HepG2 (cell line): Measurements from ENCODE around the gene IL17C. TPM values are rescaled to one million over a fixed set of nuclear protein-coding genes. Genes with fewer than 3 reads are reported as not detected.

ENCODE experiments used
- GATA4 ChIP-seq: sonication (generic); IDR thresholded peaks from 2 replicates; pipeline ENCODE4 v1.6.1; 2016; ENCODE audit warnings: antibody characterized with exemption, low read depth, borderline replicate concordance
- JDP2 ChIP-seq: sonication (generic); formaldehyde crosslinking; IDR thresholded peaks from 2 replicates; pipeline ENCODE4 v1.8.1; 2022; ENCODE audit warnings: missing genetic modification reagents, borderline replicate concordance
- KDM2A ChIP-seq: sonication (generic); formaldehyde crosslinking; IDR thresholded peaks from 2 replicates; pipeline ENCODE4 v1.4.0; 2020; ENCODE audit warnings: low read depth, missing genetic modification reagents, borderline replicate concordance
- NCOR1 ChIP-seq: fragments of 200-600 bp; sonication (generic); IDR thresholded peaks from 2 replicates; pipeline ENCODE4 v1.7.0; 2017; ENCODE audit warnings: antibody characterized with exemption, low read length, borderline replicate concordance
- RARG ChIP-seq: sonication (generic); formaldehyde crosslinking; IDR thresholded peaks from 2 replicates; pipeline ENCODE4 v1.4.0; 2020; ENCODE audit warnings: low read depth, mild to moderate bottlenecking, missing genetic modification reagents
- RXRB ChIP-seq: IDR thresholded peaks from 2 replicates; pipeline ENCODE4 v1.6.1; 2016; ENCODE audit warnings: borderline replicate concordance, missing genetic modification reagents, missing compliant biosample characterization
- SALL2 ChIP-seq: sonication (generic); formaldehyde crosslinking; IDR thresholded peaks from 2 replicates; pipeline ENCODE4 v1.8.1; 2023; ENCODE audit warnings: mild to moderate bottlenecking, missing genetic modification reagents, inconsistent platforms
- TBP ChIP-seq: sonication (generic); formaldehyde crosslinking; IDR thresholded peaks from 2 replicates; pipeline ENCODE4 v1.5.0; 2020; ENCODE audit warnings: missing genetic modification reagents
- U2AF2 ChIP-seq: fragments of 200-400 bp; formaldehyde crosslinking; IDR thresholded peaks from 2 replicates; pipeline ENCODE4 v1.6.1; 2017; ENCODE audit warnings: low read depth, mild to moderate bottlenecking, low read length
- ZBTB14 ChIP-seq: sonication (generic); formaldehyde crosslinking; IDR thresholded peaks from 2 replicates; pipeline ENCODE4 v1.4.0; 2020; ENCODE audit warnings: missing genetic modification reagents
- ZC3H4 ChIP-seq: sonication (generic); formaldehyde crosslinking; IDR thresholded peaks from 2 replicates; pipeline ENCODE4 v1.4.0; 2020; ENCODE audit warnings: missing genetic modification reagents, borderline replicate concordance
- ZMYM3 ChIP-seq: sonication (generic); formaldehyde crosslinking; IDR thresholded peaks from 2 replicates; pipeline ENCODE4 v1.5.1; 2020; ENCODE audit warnings: mild to moderate bottlenecking, missing genetic modification reagents
- ZNF275 ChIP-seq: sonication (generic); formaldehyde crosslinking; IDR thresholded peaks from 2 replicates; pipeline ENCODE4 v1.8.0; 2022; ENCODE audit warnings: missing genetic modification reagents, mild to moderate bottlenecking, inconsistent platforms, borderline replicate concordance
- ZNF30 ChIP-seq: sonication (generic); formaldehyde crosslinking; IDR thresholded peaks from 2 replicates; pipeline ENCODE4 v1.5.0; 2020; ENCODE audit warnings: mild to moderate bottlenecking, missing genetic modification reagents
- ZNF441 ChIP-seq: sonication (generic); formaldehyde crosslinking; IDR thresholded peaks from 2 replicates; pipeline ENCODE4 v1.7.0; 2021; ENCODE audit warnings: missing genetic modification reagents, borderline replicate concordance
- ZZZ3 ChIP-seq: sonication (generic); formaldehyde crosslinking; IDR thresholded peaks from 2 replicates; pipeline ENCODE4 v1.4.0; 2020; ENCODE audit warnings: missing genetic modification reagents, mild to moderate bottlenecking, borderline replicate concordance
- polyA plus RNA-seq, 8 experiments: library from polyadenylated mRNA; depleted of rRNA in 3 of 8; stranded (reverse) in 7 of 8; unstranded in 1 of 8; fragments of >200 nt; fragmentation: Illumina TruSeq in 4 of 8; extraction: Trizol in 4 of 8; gene quantifications; 2 replicates each; pipeline versions ENCODE4 v1.2.1 to v1.2.3, GENCODE V29; 2011 to 2016; ENCODE audit warnings: low read depth in 4 of 8, missing spikeins in 1 of 8, mixed read lengths in 1 of 8; ENCODE audit not compliant: insufficient read depth in 1 of 8
- total RNA-seq, 5 experiments: library from RNA; depleted of rRNA; stranded (reverse); fragments of >200 nt; fragmentation: Illumina TruSeq; extraction: Trizol; gene quantifications; 2 replicates each; pipeline ENCODE4 v1.2.3, GENCODE V29; 2016; ENCODE audit warnings: low read depth in 1 of 5
- TF ChIP-seq, protein P1 (sequence below): sonication (generic); formaldehyde crosslinking; IDR thresholded peaks from 2 replicates; pipeline ENCODE4 v1.9.0; 2021; ENCODE audit warnings: missing genetic modification reagents, borderline replicate concordance
- TF ChIP-seq, protein P2 (sequence below): sonication (generic); formaldehyde crosslinking; IDR thresholded peaks from 2 replicates; pipeline ENCODE4 v1.4.0; 2020; ENCODE audit warnings: missing genetic modification reagents
- TF ChIP-seq, protein P3 (sequence below): sonication (generic); formaldehyde crosslinking; IDR thresholded peaks from 2 replicates; pipeline ENCODE4 v1.5.1; 2020; ENCODE audit warnings: mild to moderate bottlenecking, missing genetic modification reagents, borderline replicate concordance

IL17C gene
- total and polyA plus RNA-seq, 2 of the 13 experiments (the other 11 are each of a cell fraction or from before 2014, with no cell fraction given) = not detected

DNA sequence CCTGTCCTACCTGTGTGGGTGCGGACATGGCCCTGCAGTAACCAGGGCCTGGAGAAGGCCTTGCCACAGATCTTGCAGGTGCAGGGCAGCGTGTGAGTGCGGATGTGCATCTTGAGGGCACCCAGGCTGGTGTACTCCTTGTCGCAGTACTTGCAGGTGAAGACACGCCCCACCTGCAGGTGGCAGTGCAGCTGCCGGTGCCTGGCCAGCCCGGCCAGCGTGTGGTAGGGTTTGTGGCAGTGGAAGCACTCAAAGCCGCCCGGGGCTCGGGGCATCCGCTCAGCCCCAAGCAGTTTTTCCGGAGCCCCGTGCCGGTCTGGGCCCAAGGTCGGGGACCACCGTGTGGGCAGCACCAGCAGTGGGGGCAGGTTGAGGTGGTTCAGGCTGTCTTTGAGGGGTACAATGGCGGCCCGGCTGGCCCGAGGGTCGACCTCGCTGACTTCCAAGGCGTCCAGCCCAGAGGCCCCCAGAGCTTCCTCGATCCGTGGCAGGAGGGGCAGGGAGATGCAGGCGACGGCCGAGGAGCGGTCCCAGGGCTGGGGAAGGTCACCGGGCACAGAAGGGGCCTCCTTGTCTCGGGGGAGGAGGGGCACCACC lies 42.8 kb downstream of the IL17C start (continued):
- TF ChIP-seq RXRB (CRISPR knock-in tag) (no peak; the same call in 1 of the 2 replicates), RARG (CRISPR knock-in tag) (no peak), ZC3H4 (no peak), ZZZ3 (no peak), SALL2 (0 out of 2 replicates have a peak, but pooled peaks have one; percentile 26), TBP (CRISPR knock-in tag) (no peak), U2AF2 (no peak), JDP2 (CRISPR knock-in tag) (no peak), ZNF30 (CRISPR knock-in tag) (no peak), ZNF275 (CRISPR knock-in tag) (0 out of 2 replicates have a peak, but pooled peaks have one; percentile 16), ZMYM3 (CRISPR knock-in tag) (no peak), ZNF441 (no peak), GATA4 (no peak), ZBTB14 (CRISPR knock-in tag) (no peak), NCOR1 (no peak; the same call in 1 of the 2 replicates), KDM2A (peak; percentile 97)
- TF ChIP-seq, protein P1, sequence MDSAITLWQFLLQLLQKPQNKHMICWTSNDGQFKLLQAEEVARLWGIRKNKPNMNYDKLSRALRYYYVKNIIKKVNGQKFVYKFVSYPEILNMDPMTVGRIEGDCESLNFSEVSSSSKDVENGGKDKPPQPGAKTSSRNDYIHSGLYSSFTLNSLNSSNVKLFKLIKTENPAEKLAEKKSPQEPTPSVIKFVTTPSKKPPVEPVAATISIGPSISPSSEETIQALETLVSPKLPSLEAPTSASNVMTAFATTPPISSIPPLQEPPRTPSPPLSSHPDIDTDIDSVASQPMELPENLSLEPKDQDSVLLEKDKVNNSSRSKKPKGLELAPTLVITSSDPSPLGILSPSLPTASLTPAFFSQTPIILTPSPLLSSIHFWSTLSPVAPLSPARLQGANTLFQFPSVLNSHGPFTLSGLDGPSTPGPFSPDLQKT (CRISPR knock-in tag) = no peak
- TF ChIP-seq, protein P2, sequence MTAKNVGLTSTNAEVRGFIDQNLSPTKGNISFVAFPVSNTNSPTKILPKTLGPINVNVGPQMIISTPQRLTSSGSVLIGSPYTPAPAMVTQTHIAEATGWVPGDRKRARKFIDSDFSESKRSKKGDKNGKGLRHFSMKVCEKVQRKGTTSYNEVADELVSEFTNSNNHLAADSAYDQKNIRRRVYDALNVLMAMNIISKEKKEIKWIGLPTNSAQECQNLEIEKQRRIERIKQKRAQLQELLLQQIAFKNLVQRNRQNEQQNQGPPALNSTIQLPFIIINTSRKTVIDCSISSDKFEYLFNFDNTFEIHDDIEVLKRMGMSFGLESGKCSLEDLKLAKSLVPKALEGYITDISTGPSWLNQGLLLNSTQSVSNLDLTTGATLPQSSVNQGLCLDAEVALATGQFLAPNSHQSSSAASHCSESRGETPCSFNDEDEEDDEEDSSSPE (CRISPR knock-in tag) = peak; percentile 32; the same call in 1 of the 2 replicates
- TF ChIP-seq, protein P3, sequence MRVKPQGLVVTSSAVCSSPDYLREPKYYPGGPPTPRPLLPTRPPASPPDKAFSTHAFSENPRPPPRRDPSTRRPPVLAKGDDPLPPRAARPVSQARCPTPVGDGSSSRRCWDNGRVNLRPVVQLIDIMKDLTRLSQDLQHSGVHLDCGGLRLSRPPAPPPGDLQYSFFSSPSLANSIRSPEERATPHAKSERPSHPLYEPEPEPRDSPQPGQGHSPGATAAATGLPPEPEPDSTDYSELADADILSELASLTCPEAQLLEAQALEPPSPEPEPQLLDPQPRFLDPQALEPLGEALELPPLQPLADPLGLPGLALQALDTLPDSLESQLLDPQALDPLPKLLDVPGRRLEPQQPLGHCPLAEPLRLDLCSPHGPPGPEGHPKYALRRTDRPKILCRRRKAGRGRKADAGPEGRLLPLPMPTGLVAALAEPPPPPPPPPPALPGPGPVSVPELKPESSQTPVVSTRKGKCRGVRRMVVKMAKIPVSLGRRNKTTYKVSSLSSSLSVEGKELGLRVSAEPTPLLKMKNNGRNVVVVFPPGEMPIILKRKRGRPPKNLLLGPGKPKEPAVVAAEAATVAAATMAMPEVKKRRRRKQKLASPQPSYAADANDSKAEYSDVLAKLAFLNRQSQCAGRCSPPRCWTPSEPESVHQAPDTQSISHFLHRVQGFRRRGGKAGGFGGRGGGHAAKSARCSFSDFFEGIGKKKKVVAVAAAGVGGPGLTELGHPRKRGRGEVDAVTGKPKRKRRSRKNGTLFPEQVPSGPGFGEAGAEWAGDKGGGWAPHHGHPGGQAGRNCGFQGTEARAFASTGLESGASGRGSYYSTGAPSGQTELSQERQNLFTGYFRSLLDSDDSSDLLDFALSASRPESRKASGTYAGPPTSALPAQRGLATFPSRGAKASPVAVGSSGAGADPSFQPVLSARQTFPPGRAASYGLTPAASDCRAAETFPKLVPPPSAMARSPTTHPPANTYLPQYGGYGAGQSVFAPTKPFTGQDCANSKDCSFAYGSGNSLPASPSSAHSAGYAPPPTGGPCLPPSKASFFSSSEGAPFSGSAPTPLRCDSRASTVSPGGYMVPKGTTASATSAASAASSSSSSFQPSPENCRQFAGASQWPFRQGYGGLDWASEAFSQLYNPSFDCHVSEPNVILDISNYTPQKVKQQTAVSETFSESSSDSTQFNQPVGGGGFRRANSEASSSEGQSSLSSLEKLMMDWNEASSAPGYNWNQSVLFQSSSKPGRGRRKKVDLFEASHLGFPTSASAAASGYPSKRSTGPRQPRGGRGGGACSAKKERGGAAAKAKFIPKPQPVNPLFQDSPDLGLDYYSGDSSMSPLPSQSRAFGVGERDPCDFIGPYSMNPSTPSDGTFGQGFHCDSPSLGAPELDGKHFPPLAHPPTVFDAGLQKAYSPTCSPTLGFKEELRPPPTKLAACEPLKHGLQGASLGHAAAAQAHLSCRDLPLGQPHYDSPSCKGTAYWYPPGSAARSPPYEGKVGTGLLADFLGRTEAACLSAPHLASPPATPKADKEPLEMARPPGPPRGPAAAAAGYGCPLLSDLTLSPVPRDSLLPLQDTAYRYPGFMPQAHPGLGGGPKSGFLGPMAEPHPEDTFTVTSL (CRISPR knock-in tag) = no peak
